ENCODE data around the gene AK4. TPM values are rescaled to one million over a fixed set of nuclear protein-coding genes. Genes with fewer than 3 reads are reported as not detected.
"Not testable (repeated sequence)": the region's sequence is repeated elsewhere in the genome, so short reads cannot be mapped to it uniquely, and the experiment has no call there.

Gene AK4
- polyA plus RNA-seq, 1 donor (not counting 4 experiments of a cell fraction or from before 2014, with no cell fraction given), result 90.0 TPM

- Histone ChIP-seq H3K27ac (ENCODE audit: control insufficient read depth, insufficient read depth, low read length) (no peak overlapping the region), H4K20me1 (ENCODE audit: control insufficient read depth, extremely low read depth, insufficient read depth, low read length) (peaks cover 4% of the 10 kb centered on the region), H3K79me2 (ENCODE audit: control insufficient read depth, insufficient read depth, low read length) (peaks cover 71% of the 10 kb centered on the region), H3K4me1 (ENCODE audit: control insufficient read depth, extremely low read depth, insufficient read depth, low read length) (peaks cover 4% of the 10 kb centered on the region), H2AFZ (ENCODE audit: control insufficient read depth, low read length) (no peak overlapping the region), H3K9me1 (ENCODE audit: control insufficient read depth, extremely low read depth, insufficient read depth, low read length) (peaks cover 7% of the 10 kb centered on the region), H3K4me2 (ENCODE audit: control insufficient read depth, extremely low read depth, insufficient read depth, low read depth, low read length) (no peak overlapping the region), H3K4me3 (ENCODE audit: control insufficient read depth in 2 of 3, extremely low read depth in 1 of 3, insufficient read depth in 2 of 3, low read depth in 1 of 3, low read length in 3 of 3) (no peak overlapping the region), H3K9me3 (ENCODE audit: control insufficient read depth, low read depth, low read length) (no peaks in the 10 kb centered on the region), H3K9ac (ENCODE audit: control insufficient read depth, extremely low read depth, insufficient read depth, low read length) (no peak overlapping the region), H3K36me3 (ENCODE audit: control insufficient read depth in 2 of 2, extremely low read depth in 1 of 2, insufficient read depth in 2 of 2, low read length in 2 of 2) (peaks cover 0 to 2% of the 10 kb centered on the region in 2 experiments), H3K27me3 (ENCODE audit: control insufficient read depth, extremely low read depth, insufficient read depth, low read length) (no peaks in the 10 kb centered on the region)
- FAIRE-seq (no peak), DNase-seq (ENCODE audit: low read depth, low spot score) (no peak)
- TF ChIP-seq EZH2 (IDR thresholded peaks at IDR 0.05; ENCODE audit: low read length), result no peak
- dilution Hi-C loops (cut with MboI; ENCODE audit: extremely low pct_ligation_motif_present, low sequenced_read_pairs), result no loop called here
Observed at GRCh38 chr1:65157546-65157941, 9.5 kb downstream of the AK4 start.

DNA sequence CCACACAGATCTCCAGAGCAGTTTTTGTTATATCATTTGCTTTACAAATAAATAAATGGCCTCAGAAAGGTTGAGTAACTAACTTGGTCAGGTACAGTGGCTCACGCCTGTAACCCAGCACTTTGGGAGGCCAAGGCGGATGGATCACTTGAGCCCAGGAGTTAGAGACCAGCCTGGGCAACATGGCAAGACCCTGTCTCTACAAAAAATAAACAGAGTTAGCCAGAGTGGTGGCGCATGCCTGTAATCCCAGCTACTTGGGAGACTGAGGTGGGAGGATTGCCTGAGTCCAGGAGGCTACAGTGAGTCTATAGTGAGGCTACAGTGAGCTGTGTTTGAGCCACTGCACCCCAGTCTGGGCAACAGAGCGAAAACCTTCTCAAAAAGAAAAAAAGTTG, 11.3 kb downstream of the AK4 start:
- H2AFZ ChIP-seq (ENCODE audit: control insufficient read depth, low read length); H3K27ac ChIP-seq (ENCODE audit: control insufficient read depth, insufficient read depth, low read length); H3K4me1 ChIP-seq (ENCODE audit: control insufficient read depth, extremely low read depth, insufficient read depth, low read length); H3K9ac ChIP-seq (ENCODE audit: control insufficient read depth, extremely low read depth, insufficient read depth, low read length); FAIRE-seq; DNase-seq (ENCODE audit: low read depth, low spot score); H3K9me3 ChIP-seq (ENCODE audit: control insufficient read depth, low read depth, low read length); H3K9me1 ChIP-seq (ENCODE audit: control insufficient read depth, extremely low read depth, insufficient read depth, low read length); H3K36me3 ChIP-seq (ENCODE audit: control insufficient read depth in 2 of 2, extremely low read depth in 1 of 2, insufficient read depth in 2 of 2, low read length in 2 of 2); H3K4me2 ChIP-seq (ENCODE audit: control insufficient read depth, extremely low read depth, insufficient read depth, low read depth, low read length); dilution Hi-C loops (cut with MboI; ENCODE audit: extremely low pct_ligation_motif_present, low sequenced_read_pairs); H3K27me3 ChIP-seq (ENCODE audit: control insufficient read depth, extremely low read depth, insufficient read depth, low read length); H4K20me1 ChIP-seq (ENCODE audit: control insufficient read depth, extremely low read depth, insufficient read depth, low read length); H3K4me3 ChIP-seq (ENCODE audit: control insufficient read depth in 2 of 3, extremely low read depth in 1 of 3, insufficient read depth in 2 of 3, low read depth in 1 of 3, low read length in 3 of 3): not testable (repeated sequence)
- H3K79me2 ChIP-seq (ENCODE audit: control insufficient read depth, insufficient read depth, low read length), result peaks cover 67% of the 10 kb centered on the region

GRCh38 chr1:65159801-65160523, 12.0 kb downstream of the AK4 start:
- dilution Hi-C loops (cut with MboI; ENCODE audit: extremely low pct_ligation_motif_present, low sequenced_read_pairs), result no loop called here
- DNase-seq (ENCODE audit: low read depth, low spot score), result no peak

More at GRCh38 chr1:65159801-65160523, 12.0 kb downstream of the AK4 start:
- Histone ChIP-seq H3K27ac (ENCODE audit: control insufficient read depth, insufficient read depth, low read length) (no peak overlapping the region), H3K9me3 (ENCODE audit: control insufficient read depth, low read depth, low read length) (no peaks in the 10 kb centered on the region), H3K9ac (ENCODE audit: control insufficient read depth, extremely low read depth, insufficient read depth, low read length) (no peak overlapping the region), H3K9me1 (ENCODE audit: control insufficient read depth, extremely low read depth, insufficient read depth, low read length) (no peaks in the 10 kb centered on the region), H3K27me3 (ENCODE audit: control insufficient read depth, extremely low read depth, insufficient read depth, low read length) (no peaks in the 10 kb centered on the region), H3K4me1 (ENCODE audit: control insufficient read depth, extremely low read depth, insufficient read depth, low read length) (peaks cover 14% of the 10 kb centered on the region), H4K20me1 (ENCODE audit: control insufficient read depth, extremely low read depth, insufficient read depth, low read length) (no peaks in the 10 kb centered on the region), H3K4me3 (ENCODE audit: control insufficient read depth in 2 of 3, extremely low read depth in 1 of 3, insufficient read depth in 2 of 3, low read depth in 1 of 3, low read length in 3 of 3) (no peak overlapping the region), H2AFZ (ENCODE audit: control insufficient read depth, low read length) (no peak overlapping the region), H3K36me3 (ENCODE audit: control insufficient read depth in 2 of 2, extremely low read depth in 1 of 2, insufficient read depth in 2 of 2, low read length in 2 of 2) (no peaks in the 10 kb centered on the region), H3K79me2 (ENCODE audit: control insufficient read depth, insufficient read depth, low read length) (peaks cover 65% of the 10 kb centered on the region), H3K4me2 (ENCODE audit: control insufficient read depth, extremely low read depth, insufficient read depth, low read depth, low read length) (no peak overlapping the region)
- FAIRE-seq, result no peak
- TF ChIP-seq EZH2 (IDR thresholded peaks at IDR 0.05; ENCODE audit: low read length) (no peak), CTCF (optimal IDR thresholded peaks at IDR 0.05 in 1 of 3, IDR thresholded peaks at IDR 0.05 in 1 of 3, conservative IDR thresholded peaks at IDR 0.05 in 1 of 3; ENCODE audit: extremely low read depth in 1 of 3, insufficient read depth in 2 of 3, low read length in 3 of 3) (no peak)

All from keratinocyte (primary cell).